GM21786 (cell line): ENCODE results near the gene NCOR2.

ENCODE experiments used
- ATAC-seq: cut with Tn5 transposase; IDR thresholded peaks from one replicate; pipeline ENCODE4 v1.9.1; 2021; ENCODE audit not compliant: unreplicated experiment

Gene NCOR2

DNA sequence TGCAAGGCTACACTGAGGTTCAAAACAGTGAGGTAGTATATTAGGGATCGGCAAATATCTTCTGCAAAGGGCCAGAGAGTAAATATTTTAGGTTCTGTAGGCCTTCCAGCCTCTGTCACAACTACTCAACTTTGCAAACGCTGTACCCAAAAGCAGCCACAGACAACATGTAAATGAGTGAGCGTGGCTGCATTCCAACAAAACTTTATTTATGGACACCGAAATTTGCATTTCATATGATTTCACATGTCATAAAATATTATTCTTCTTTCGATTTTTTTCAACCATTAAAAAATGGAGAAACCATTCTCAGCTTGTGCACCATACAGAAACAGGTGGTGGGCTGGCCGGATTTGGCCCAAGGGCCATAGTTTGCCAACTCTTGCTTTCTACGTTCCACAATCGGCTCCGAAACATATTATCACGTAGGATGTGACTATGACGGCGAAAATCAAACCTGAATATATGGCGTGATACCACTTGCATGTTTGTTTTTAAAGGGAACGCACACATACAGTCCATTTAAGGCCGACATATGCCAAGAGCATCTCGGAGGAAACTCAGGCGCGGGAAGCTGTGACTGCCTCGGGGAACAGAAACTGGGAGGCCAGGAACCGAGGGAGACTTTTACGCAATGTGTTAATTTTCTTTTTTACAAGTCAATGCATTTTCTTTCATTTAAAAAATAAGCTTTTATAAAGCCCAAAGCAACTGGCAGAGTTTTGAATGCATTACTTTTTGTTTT, 7.1 kb downstream of the NCOR2 start:
- ATAC-seq = no peak

DNA sequence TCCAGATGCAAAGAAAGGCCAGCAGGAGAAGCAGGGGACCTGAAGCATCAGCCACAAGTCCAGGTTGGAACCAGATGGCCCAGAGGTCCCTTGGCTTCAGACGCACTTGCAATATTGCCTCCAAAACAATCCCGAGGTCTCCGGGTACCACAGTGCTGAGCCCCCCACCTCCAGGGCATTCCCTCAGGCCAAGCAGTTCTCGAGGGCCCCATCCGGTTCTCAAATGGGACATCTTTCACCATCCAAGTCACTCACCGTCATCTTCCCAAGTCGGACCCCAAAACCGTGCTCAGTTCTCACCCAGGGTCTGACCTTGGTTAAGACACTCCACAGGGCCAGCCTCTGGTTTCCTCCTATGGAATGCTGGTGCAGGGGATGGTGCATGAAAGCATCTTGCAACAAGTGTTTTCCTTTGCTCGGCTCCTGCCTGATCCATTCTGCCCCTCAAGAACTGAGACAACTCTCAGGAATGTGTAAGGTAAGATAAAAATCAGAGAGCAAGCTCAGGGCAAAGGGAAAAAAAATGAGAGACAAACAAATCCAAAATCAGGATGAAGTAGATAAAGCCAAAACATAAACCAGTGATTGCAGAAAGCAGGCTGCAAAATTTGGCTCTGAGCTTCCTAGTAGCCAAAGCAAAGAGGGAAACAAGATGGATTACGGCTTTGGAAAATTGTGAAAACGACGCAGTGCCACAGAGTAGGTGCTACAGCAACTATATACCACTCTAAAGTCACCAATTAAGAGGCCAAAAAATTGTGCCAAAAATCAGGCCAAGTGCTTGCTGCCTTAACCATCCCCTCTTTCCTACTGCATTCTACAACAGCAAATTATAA, 8.0 kb downstream of the NCOR2 start:
- ATAC-seq = no peak

DNA sequence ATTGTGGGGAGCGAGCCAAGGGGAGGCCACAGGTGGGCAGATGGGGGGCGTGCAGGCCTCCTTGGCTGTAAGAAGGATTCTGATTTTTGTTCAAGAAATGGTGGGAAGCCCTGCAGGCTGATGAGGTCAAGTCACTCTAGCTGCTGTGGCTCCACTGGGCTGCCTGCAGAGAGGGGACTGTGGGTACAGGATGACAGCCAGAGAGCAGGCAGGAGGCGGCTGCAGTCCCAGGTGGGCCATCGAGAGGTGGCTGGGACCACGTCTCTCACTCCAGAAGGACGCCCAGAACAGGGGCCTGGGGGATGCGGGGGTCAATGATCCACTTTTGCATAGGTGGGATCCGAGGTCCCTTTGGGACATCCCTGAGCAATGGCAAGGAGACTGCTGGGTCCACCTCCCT, 9.1 kb downstream of the NCOR2 start:
- no peak for ATAC-seq

DNA sequence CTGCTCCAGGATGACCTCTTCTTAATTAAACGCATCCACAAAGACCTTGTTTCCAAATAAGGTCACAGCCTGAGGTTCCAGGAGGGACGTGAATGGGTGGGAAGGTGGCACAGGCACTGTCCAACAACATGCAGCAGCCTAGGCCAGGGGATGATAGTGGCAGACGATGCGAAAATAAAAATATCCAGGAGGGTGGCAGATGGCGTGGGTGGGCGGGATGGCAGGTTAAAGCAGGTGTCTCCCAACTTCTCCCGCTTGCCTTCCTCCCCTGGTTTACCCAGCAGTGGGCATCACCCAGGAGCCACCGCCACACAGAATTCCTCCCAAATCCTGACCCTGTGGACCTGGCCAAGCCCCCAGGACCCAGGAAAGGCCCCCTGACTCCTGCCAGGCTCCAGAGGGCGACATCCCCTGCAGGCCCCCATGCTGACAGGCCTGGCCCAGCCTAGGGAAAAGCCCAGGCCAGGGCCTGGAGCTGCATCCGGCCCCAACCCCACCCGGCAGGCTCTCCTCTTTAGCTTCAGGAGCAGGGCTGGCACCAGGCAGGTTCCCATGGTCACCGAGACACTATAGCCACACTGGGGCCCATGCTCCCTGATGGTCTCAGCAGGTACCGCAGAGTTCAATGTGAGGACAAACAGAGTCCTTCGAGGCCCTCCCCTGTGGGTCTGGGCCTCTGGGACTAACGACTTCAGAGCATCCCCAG, 9.7 kb downstream of the NCOR2 start:
- no peak for ATAC-seq

DNA sequence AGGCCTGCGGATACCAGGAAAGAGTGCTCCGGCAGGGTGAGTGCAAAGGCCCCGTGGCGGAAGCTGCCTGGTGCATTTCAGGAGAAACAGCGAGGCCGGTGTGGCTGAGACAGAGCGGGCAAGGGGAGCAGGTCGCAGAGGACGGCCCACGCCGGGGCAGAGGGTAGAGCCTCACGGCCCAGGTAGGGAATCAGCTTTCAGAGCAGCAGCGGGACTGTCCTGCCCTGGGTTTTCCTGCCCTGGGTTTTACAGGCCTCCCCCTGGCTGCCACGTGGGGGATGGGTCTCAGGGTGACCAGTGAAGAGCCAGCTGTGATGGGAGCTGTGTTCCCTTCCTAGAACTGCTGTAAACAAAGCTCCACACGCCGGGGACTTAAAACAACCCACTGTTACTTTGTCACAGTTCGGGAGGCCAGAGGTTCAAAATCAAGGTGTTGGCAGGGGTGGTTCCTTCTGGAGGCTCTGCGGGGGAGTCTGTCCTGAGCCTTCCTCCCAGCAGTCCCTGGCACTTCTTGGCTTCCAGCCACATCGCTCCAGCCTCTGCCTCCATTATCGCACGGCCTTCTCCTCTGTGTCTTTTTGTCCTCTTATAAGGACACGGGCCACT, 10.4 kb downstream of the NCOR2 start:
- no peak for ATAC-seq

DNA sequence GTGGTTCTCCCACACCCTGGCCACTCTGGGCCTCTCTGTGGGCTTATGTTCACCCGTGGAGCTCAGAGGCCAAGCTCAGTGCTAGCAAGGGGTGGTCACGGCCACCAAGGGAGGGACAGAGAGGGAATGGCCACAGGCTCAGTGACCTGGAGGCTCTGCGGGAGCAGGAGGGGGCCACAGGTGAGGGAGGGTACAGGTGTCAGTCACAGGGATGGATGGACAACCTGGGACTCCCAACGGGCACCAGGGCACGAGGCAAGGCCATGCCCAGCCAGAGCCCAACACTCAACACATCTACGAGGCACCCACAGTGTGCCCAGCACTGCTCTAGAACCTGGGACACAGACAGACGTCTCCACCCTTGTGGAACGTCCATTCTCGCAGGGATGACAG, 11.3 kb downstream of the NCOR2 start:
- ATAC-seq = no peak

DNA sequence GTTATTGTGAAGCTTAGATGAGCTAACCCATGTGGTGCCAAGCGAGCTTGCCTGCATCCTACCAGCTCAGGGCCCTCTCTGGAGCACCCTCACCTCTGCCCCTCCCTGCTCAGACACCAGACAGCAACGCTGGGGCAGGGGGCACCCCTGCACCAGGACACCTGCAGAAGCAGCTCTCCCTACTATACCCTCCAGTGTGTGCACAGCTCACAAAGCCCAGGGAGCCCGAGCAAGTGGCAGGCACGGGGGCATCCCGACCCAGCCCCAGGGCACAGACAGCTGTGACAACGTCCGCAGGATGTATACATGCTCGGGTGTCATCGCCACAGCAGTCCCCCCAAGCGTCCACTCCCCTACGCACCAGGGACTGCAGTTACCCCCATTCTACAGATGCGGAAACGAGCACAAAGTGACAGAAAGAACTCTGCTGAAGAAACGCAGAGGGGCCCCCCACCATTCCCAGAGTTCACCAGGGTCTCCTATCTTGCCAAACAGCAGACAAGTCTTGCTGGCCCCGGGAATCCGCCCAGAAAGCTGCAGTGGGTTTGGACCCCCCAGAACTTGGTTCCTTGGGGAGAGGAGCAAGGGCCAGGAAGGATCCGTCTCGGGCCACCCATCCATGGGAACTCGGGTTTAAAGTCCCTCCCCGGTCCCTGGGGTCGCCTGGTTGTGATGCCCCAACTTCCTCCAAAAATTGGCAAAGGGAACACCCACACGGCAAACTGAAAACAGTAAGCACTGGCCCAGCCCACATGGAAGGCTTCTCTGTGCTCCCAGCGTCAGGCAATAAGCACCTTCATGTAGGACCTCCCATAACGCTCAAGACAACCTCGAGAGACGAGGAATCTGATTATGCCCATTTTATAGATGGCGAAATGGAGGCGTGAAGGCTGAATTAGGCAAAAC, 12.0 kb downstream of the NCOR2 start:
- ATAC-seq = no peak

DNA sequence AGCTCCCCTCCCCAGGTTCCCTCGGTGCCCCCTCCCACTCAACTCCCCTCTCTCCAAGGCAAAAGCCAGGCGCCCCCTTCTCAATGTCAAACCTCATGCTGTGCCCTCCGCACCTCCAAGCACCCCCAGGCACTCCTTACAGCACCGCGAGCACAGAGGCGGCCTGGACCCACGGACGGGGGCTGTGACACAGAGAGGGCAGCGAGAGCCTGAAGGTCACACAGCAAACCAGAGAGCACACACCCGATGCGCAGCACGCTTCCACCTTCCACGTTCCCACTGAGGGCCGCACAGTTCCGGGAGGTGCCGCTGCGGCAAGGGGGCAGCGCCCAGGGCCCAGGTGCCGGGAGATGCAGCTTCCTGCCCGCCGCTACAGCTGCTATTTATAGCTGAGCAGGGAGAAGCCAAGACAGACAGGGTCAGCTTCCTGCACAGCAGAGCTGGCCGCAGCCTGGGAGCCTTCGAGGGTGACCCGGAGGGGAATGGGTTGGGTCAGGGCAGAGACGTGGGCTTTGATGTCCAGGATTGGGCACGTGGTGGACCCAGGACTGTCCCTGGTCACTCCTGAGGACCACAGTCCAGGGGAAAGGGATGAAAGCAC, 12.9 kb downstream of the NCOR2 start:
- no peak for ATAC-seq

DNA sequence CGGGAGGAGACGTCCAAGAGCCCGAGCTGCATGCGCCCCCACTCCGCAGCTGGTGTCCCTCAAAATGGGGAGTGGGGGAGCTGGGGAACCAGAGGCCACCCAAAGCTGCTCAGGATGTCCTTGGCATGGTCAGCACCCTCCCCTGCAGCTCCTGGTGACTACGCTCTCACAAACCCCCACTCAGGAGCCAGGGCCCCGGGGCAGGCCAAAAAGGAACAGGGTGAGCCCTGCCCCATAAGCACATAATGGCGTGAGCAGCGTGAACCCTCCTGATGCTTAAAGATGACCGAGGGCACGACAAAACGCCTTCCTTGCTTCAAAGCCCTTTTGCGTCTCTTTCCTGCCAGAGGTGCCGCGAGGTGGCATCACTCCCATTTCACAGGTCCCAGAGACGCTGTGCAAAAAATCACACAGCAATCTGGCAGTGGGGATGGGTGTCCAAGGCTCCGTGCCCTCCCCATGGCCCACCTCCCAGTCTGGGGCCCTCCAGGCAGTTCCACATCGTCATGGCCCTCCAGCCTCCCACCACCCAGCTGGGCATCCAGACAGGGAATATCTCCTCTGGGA, 13.5 kb downstream of the NCOR2 start:
- no peak for ATAC-seq

DNA sequence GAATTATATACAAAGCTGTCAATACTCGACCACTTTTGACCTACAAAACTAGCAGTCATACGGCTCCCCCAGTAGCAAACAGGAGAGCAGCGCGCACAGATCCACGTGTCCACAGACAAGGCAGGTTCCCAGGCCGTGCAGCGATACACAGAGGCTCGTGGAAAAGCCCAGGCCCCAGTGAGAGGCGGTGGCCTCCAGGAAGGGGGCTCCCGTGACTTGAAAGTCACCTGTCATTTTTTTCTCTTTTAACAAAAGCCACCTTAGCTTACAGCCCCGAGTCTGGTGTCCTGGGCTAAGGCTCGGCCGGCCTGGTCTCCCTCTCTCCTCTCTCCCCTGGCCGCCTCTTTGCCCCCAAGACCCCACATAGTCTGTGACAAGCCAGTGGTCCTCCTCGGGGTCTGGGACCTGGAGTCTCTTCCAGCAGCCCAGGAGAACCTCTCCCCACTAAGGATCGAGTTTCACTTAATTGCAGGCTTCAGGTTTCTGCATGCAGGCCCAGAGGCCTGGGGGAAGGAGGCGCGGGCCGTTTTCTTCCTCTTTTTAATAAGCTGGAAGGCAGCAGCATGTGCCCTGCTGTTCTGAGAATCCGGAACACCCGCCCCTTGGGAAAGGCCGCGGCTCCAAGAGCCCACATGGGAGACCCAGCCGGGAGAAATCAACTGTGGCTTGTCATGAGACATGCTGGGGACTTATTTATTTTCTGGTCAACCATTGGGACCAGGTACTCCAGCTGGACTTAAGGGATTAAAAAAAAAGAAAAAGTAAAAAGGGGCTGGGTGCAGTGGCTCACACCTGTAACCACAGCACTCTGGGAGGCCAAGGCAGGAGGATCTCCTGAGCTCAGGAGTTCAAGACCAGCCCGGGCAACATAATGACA, 15.9 kb downstream of the NCOR2 start:
- ATAC-seq = no peak

DNA sequence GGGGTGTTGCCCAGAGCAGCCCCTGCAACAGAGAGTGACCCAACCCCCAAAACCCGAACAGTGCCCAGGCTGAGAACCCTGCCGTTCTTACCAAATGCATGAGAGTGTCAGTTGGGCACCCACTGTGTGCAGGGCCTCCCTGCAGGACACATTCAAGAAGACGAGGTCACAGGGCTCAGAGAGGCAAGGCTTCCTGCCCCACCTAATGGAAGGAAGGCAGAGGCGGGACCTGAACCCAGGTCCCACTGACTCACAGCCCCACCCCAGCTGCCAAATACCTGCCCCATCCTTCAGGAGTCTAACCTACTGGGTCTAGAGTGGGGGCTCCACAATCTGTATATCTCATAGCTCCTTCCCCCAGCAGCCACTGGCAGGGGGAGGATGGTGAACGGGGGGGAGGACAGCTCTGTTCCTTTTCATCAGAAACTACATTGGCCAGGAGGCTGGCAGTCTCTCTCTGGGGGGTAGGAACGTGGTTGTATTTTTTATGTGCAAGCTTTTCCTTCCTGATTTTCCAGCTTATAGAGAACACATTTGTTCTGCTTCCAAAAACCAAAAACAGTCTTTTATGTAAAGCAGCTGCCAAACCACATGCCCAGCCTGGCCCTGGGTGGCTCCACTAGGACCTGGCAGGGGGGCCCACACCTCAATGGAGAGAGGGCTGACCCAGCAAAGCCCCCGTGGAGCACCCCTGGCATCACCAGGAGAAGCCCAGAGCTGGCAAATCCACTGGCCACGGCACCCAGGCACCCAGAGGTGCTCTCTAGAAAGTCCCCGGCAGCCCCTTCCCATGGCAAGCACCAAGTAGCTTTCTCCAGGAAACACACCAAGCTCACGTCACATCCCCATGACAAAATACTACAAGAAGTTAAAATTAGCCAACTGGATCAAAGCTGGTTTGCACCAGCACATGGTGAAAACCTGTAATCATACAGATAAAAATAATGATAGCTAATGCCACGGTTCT, 17.0 kb downstream of the NCOR2 start:
- no peak for ATAC-seq

DNA sequence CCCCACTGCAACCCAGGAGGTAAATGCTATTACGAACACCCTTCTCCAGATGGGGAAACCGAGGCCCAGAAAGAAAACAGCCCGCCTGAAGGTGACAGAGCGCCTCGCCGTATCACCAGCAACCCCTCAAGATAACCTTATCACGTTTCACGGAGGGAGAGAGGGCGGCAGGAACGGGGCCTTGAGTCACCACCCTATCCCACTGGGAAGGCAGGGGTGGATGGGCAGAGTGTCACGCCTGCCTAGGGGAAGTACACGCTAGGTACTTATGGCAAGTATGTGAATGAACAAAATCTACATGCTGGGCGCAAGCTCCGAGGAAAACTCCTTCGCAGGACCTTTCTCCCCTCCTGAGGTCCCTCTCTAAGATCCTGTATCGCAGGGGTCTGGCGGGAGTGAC, 17.8 kb downstream of the NCOR2 start:
- ATAC-seq = no peak

DNA sequence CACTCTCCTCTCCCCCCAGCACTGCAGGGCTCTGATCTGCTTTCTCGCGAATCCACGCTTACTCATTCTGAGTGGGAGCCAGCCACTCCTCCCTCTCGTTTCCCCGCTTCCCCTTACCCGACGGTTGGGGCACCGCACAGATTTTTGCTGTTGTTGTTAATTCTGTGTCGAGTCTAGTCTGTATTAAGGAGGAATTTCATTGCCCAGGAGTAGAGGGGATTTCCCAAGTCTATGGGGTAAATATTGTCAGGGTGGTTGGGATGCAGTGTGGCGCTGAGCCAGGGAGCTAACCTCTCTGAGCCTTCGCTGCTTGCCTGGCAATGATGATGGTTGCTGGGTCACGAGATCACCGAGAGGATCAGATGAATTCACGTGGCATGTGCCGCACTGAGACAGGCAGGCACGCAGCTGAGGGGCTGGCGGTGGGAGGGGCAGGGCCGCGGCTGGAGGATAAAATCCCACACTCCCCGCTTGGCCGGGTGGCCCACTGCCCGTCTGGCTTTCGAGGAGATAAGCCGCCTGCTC, 18.5 kb downstream of the NCOR2 start:
- no peak for ATAC-seq

DNA sequence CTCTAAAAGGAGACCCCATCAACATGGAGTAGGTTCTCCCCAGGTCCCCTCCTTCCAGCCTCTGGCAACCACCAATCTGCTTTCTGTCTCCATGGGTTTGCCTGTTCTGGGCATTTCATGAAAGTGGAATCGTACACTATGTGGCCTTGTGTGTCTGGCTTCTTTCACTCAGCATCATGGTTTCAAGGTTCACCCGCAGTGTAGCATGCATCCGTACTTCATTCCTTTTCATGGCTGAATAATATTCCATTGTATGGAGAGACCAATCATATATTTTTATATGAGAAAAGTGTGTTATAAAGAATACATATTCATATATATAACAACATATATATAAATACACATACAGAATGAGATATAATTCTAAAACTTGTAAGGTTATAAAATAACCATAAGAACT, 19.8 kb downstream of the NCOR2 start:
- ATAC-seq = no peak

DNA sequence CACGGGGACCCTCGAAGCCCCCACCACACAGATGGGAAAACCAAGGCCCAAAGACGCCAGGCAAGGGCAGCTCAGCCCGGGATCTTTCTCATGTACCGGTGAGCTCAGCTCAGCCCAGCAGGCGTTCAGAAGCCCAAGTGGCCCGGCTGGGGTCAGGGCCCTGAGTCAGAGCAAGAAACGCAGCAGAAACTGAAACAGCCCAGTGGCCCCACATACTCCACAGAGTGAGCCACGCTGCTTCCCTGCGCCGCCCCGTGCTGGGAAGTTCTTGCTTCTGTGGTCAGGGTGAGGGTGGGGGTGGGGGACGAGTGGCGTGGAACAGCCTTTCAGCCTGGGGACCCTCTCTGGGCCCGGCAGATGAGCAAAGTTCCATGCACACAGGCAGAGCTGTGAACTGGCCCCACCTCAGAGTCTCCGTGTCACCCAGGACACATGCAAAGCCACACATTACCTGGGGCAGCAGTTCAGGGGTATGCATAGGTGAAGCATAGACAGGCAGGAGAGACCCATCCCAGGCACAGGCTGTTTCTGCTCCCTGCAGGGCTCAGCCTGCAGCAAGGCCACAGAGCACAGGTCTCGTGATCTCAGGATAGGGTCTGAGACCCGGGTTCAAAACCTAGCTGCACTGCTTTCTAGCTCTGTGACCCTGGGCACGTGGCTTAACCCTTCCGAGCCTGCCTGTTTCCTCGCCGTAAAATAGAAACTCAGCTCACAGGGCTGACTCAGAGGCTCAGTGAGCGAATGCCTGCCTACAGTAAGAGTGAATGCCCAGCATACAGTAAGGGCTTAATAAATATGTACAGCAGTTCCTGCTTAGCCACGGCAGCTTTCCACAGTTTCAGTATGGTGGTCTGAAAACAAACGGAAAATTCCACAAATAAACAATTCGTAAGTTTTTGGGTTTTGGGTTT, 21.6 kb downstream of the NCOR2 start:
- peak; percentile 90 for ATAC-seq

DNA sequence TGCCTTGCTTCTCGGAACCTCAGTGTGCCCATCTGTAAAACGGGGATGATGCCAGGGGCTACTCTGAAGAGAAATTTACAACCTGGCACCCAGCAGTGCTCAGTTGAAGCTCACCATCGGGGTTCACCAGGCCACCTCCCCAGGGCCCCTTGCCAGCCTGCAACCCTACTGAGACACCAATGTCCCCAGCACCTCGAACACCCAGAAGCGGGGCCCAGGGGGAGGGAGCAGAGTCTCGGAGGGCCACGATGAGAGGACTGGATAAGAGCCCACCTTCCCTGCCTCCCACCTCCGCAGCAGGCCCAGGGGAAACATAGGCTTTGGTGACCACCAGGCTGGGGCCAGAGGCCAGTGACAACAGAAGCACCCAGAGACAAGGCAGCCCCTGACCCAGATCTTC, 22.4 kb downstream of the NCOR2 start:
- ATAC-seq = no peak
